ENCODE measurements around the gene INTS12. TPM values are rescaled to one million over a fixed set of nuclear protein-coding genes. Genes with fewer than 3 reads are reported as not detected.

Gene INTS12
- total and polyA plus RNA-seq, 4 experiments from 2014 or later: 16.6 to 29.5 (median 23.5) TPM

DNA sequence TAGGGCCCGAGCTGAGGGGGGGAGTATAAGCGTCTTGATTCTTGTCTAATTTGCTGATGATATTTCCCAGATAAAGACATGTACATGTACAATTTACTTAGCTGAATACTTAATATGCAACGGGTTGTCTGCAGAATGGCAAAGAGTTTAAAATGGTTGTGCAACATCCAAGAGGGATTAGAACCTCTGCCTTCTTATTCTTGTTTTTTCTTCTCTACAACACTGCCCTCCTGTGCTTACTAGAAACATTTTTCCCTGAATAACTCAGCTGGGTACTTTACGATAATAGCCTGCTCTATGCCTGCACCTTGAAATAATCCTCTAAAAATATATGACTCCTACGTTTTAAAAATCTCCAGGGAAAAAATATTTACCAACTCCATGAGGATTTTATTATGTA is 41.8 kb downstream of the INTS12 start:
- no peaks in the 10 kb centered on the region for H3K4me1 ChIP-seq (ENCODE audit: insufficient read depth, low read length)
- DNase-seq: no peak
- ChIA-PET CTCF (ENCODE audit: partially characterized antibody) (no interaction called here), POLR2A (ENCODE audit: partially characterized antibody) (no interaction called here)
- no peaks in the 10 kb centered on the region for H3K36me3 Mint-ChIP-seq
- H3K4me1 Mint-ChIP-seq: no peaks in the 10 kb centered on the region
- no peaks in the 10 kb centered on the region for H3K27me3 ChIP-seq (ENCODE audit: insufficient read depth, low read length)
- H3K27ac Mint-ChIP-seq: no peak overlapping the region
- no peaks in the 10 kb centered on the region for H3K9me3 ChIP-seq (ENCODE audit: control insufficient read depth in 1 of 2, low read length in 2 of 2)
- no peaks in the 10 kb centered on the region for H3K36me3 ChIP-seq (ENCODE audit: insufficient read depth, low read length)
- H3K27ac ChIP-seq (ENCODE audit: low read depth, low read length): no peak overlapping the region
- no peak overlapping the region for H3K4me3 Mint-ChIP-seq
- intact Hi-C loops (cut with micrococcal nuclease): no loop called here
- H3K4me3 ChIP-seq (ENCODE audit: low read length in 2 of 2): no peak overlapping the region
- no peaks in the 10 kb centered on the region for H3K9me3 Mint-ChIP-seq
- H3K27me3 Mint-ChIP-seq: peaks cover 6 to 13% of the 10 kb centered on the region in 2 donors

DNA sequence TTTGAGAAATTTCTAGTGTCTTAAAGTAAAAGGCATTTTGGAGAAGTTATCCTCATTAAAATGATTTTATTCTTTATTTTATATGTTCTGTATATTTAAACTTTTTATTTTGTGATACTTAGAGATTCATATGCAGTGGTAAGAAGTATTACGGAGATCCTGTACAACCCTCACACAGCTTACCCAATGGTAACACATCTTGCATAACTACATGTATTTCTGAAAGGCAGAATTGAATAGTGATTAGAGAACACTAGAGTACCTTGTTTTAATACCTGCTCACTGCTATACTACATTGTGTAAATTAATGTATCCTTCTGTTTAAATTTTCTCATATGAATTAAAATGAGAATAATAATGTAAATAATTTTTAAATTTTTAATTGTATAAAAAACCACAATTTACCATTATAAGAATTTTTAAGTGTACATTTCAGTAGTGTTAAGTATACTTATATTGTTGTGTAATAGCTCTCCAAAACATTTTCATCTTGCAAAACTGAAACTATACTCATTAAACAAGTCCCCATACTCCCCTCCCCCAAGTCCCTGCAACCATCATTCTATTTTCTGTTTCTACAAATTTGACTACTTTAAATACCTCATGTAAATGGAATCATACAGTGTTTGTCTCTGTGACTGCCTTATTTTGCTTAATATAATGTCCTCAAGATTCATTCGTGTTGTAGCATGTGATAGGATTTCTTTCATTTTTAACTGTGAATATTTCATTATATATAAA is 45.4 kb downstream of the INTS12 start:
- Histone ChIP-seq H3K9me3 (ENCODE audit: control insufficient read depth in 1 of 2, low read length in 2 of 2) (no peaks in the 10 kb centered on the region), H3K36me3 (ENCODE audit: insufficient read depth, low read length) (no peaks in the 10 kb centered on the region), H3K4me1 (ENCODE audit: insufficient read depth, low read length) (no peaks in the 10 kb centered on the region), H3K4me3 (ENCODE audit: low read length in 2 of 2) (no peak overlapping the region), H3K27me3 (ENCODE audit: insufficient read depth, low read length) (no peaks in the 10 kb centered on the region), H3K27ac (ENCODE audit: low read depth, low read length) (no peak overlapping the region)
- H3K4me3 Mint-ChIP-seq: no peak overlapping the region
- ChIA-PET CTCF (ENCODE audit: partially characterized antibody) (no interaction called here), POLR2A (ENCODE audit: partially characterized antibody) (no interaction called here)
- no peaks in the 10 kb centered on the region for H3K4me1 Mint-ChIP-seq
- intact Hi-C loops (cut with micrococcal nuclease): no loop called here
- peaks cover 8 to 13% of the 10 kb centered on the region in 2 donors for H3K27me3 Mint-ChIP-seq
- H3K27ac Mint-ChIP-seq: no peak overlapping the region
- DNase-seq: no peak
- H3K36me3 Mint-ChIP-seq: no peaks in the 10 kb centered on the region
- H3K9me3 Mint-ChIP-seq: no peaks in the 10 kb centered on the region

DNA sequence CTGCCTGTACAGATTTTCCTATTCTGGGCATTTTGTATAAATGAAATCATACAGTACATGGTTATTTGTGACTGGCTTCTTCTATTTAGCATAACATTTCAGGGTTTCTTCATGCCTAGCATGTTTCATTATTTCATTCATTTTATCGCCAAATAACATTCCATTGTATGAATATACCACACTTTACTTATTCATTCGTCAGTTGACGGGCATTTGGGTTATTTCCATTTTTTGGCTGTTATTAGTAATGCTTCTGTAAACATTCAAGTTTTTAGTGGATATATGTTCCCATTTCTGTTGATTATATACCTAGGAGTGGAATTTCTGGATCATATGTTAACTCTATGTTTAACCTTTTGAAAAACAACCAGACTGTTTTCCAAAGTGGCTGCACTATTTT is 47.5 kb downstream of the INTS12 start:
- H3K36me3 ChIP-seq (ENCODE audit: insufficient read depth, low read length): no peaks in the 10 kb centered on the region
- no peak overlapping the region for H3K4me3 Mint-ChIP-seq
- no peak overlapping the region for H3K4me3 ChIP-seq (ENCODE audit: low read length in 2 of 2)
- no peaks in the 10 kb centered on the region for H3K9me3 Mint-ChIP-seq
- H3K4me1 ChIP-seq (ENCODE audit: insufficient read depth, low read length): no peaks in the 10 kb centered on the region
- H3K27me3 ChIP-seq (ENCODE audit: insufficient read depth, low read length): no peaks in the 10 kb centered on the region
- no peak overlapping the region for H3K27ac ChIP-seq (ENCODE audit: low read depth, low read length)
- peaks cover 6 to 8% of the 10 kb centered on the region in 2 donors for H3K27me3 Mint-ChIP-seq
- no peaks in the 10 kb centered on the region for H3K4me1 Mint-ChIP-seq
- H3K9me3 ChIP-seq (ENCODE audit: control insufficient read depth in 1 of 2, low read length in 2 of 2): no peaks in the 10 kb centered on the region
- DNase-seq: no peak
- CTCF ChIA-PET (ENCODE audit: partially characterized antibody): no interaction called here
- intact Hi-C loops (cut with micrococcal nuclease): no loop called here
- H3K27ac Mint-ChIP-seq: no peak overlapping the region
- no peaks in the 10 kb centered on the region for H3K36me3 Mint-ChIP-seq
- POLR2A ChIA-PET (ENCODE audit: partially characterized antibody): no interaction called here

DNA sequence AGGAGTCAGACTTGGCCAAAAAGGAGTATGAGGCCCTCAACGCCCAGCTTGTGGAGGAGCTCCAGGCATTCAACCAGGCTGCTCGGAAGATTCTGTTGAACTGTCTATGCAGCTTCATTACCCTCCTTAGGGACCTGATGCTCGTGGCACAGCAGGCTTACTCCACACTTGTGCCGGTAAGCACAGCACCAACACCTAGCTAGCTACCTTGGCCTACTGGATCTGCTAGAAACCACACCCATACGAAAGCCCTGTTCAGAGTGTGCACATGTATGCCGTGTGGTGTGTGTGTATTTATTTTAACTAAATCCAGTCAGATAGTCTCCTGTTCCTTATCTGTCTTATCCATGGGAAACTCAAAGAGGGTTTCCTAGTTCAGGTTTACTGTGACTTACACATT is 49.3 kb downstream of the INTS12 start:
- Mint-ChIP-seq H3K36me3 (no peaks in the 10 kb centered on the region), H3K9me3 (no peaks in the 10 kb centered on the region), H3K27me3 (peaks cover 2 to 3% of the 10 kb centered on the region in 2 donors), H3K4me1 (no peaks in the 10 kb centered on the region), H3K4me3 (no peak overlapping the region), H3K27ac (no peak overlapping the region)
- intact Hi-C loops (cut with micrococcal nuclease): no loop called here
- Histone ChIP-seq H3K27ac (ENCODE audit: low read depth, low read length) (no peak overlapping the region), H3K4me3 (ENCODE audit: low read length in 2 of 2) (no peak overlapping the region), H3K9me3 (ENCODE audit: control insufficient read depth in 1 of 2, low read length in 2 of 2) (no peaks in the 10 kb centered on the region), H3K27me3 (ENCODE audit: insufficient read depth, low read length) (no peaks in the 10 kb centered on the region), H3K36me3 (ENCODE audit: insufficient read depth, low read length) (no peaks in the 10 kb centered on the region), H3K4me1 (ENCODE audit: insufficient read depth, low read length) (no peaks in the 10 kb centered on the region)
- POLR2A ChIA-PET (ENCODE audit: partially characterized antibody): no interaction called here
- DNase-seq: no peak
- CTCF ChIA-PET (ENCODE audit: partially characterized antibody): no interaction called here

DNA sequence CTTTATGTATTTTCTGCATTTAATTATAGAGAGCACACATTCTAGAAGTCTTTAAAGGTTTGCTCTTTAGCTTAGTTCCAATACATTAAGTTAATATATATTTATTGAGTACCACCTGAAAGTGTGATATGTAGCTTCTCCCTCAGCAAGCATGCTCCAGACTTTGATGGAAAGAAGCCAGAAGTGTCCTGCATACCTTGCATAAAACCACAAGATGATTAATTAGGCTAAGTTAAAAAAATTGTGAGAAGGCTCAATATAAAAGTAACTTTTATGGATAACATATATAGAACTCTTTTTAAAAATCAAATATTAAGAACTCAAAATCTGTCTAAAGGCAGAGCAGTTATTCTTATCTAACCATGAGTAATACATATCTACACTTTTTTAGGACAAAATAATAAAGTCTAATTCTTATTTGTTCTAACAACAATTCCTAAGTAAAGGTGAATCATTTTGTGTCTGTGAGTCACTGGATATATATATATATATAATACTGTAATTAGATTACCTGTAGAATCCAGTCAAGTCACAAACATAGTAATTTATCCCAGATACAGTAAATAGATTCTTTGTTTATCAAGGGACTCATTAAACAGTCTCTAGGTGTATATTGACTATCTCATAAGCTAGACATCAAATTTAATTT is 51.2 kb downstream of the INTS12 start:
- intact Hi-C loops (cut with micrococcal nuclease): no loop called here
- CTCF ChIA-PET (ENCODE audit: partially characterized antibody): no interaction called here
- Mint-ChIP-seq H3K36me3 (no peaks in the 10 kb centered on the region), H3K27ac (no peak overlapping the region), H3K4me1 (no peaks in the 10 kb centered on the region), H3K27me3 (peaks cover 0 to 5% of the 10 kb centered on the region in 2 donors), H3K4me3 (no peak overlapping the region), H3K9me3 (no peaks in the 10 kb centered on the region)
- Histone ChIP-seq H3K4me1 (ENCODE audit: insufficient read depth, low read length) (no peaks in the 10 kb centered on the region), H3K27me3 (ENCODE audit: insufficient read depth, low read length) (no peaks in the 10 kb centered on the region), H3K9me3 (ENCODE audit: control insufficient read depth in 1 of 2, low read length in 2 of 2) (no peaks in the 10 kb centered on the region), H3K27ac (ENCODE audit: low read depth, low read length) (no peak overlapping the region), H3K36me3 (ENCODE audit: insufficient read depth, low read length) (no peaks in the 10 kb centered on the region), H3K4me3 (ENCODE audit: low read length in 2 of 2) (no peak overlapping the region)
- POLR2A ChIA-PET (ENCODE audit: partially characterized antibody): no interaction called here
- no peak for DNase-seq

DNA sequence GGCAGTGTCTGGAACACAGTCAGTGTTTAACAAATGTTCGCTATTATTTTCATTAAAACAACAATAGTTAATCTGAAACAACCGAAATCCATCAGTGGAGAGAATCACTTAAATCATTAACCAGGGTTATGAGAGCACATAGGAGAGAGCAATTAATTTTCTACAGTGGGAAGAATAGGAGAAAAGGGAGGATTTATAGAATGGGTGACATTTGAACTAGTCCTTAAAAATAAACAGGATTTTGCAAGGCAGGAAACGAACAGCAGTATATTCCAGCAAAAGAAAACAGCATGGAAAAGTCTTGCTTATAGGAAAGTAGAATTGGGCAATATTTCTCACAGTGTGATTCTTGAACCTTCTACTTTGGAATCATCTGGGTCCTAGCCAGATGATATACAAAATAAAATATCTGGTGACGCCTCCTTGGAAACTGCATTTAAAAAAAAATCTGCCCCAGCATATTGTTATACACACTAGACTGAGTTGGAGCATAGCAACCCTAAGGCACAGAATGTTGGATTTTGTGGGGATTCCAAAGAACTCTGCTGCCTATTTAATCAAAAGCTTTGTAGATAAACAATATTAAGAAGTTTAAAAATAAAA is 56.1 kb downstream of the INTS12 start:
- Histone ChIP-seq H3K27ac (ENCODE audit: low read depth, low read length) (no peak overlapping the region), H3K27me3 (ENCODE audit: insufficient read depth, low read length) (no peaks in the 10 kb centered on the region), H3K4me3 (ENCODE audit: low read length in 2 of 2) (no peak overlapping the region), H3K9me3 (ENCODE audit: control insufficient read depth in 1 of 2, low read length in 2 of 2) (no peaks in the 10 kb centered on the region), H3K4me1 (ENCODE audit: insufficient read depth, low read length) (no peaks in the 10 kb centered on the region), H3K36me3 (ENCODE audit: insufficient read depth, low read length) (no peaks in the 10 kb centered on the region)
- H3K27me3 Mint-ChIP-seq: peaks cover 4 to 10% of the 10 kb centered on the region in 2 donors
- H3K9me3 Mint-ChIP-seq: no peaks in the 10 kb centered on the region
- no peak for DNase-seq
- intact Hi-C loops (cut with micrococcal nuclease): no loop called here
- H3K36me3 Mint-ChIP-seq: no peaks in the 10 kb centered on the region
- H3K4me3 Mint-ChIP-seq: no peak overlapping the region
- no peaks in the 10 kb centered on the region for H3K4me1 Mint-ChIP-seq
- ChIA-PET CTCF (ENCODE audit: partially characterized antibody) (no interaction called here), POLR2A (ENCODE audit: partially characterized antibody) (no interaction called here)
- no peak overlapping the region for H3K27ac Mint-ChIP-seq

DNA sequence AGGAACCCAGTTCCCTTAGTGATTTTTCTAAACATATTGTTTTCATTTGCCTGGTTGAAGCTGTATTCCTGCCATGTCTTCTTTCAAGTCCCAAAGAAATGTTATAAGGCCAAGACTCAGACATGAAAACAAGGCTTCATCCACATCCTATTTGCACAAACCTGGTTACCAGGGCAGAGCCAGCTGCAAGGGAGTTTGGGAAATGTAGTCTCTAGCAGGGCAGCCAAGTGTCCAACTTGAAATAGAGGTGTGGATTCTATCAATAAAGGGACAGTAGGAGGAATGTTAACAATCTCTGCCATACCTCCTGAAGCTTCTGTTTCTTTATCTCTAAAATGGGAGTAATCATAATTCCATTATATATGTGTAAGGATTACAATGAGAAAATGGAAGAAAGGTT is 56.6 kb downstream of the INTS12 start:
- CTCF ChIA-PET (ENCODE audit: partially characterized antibody): no interaction called here
- intact Hi-C loops (cut with micrococcal nuclease): no loop called here
- no peak for DNase-seq
- Mint-ChIP-seq H3K27ac (no peak overlapping the region), H3K9me3 (no peaks in the 10 kb centered on the region), H3K4me3 (no peak overlapping the region), H3K36me3 (no peaks in the 10 kb centered on the region), H3K27me3 (peaks cover 4 to 10% of the 10 kb centered on the region in 2 donors), H3K4me1 (no peaks in the 10 kb centered on the region)
- Histone ChIP-seq H3K27me3 (ENCODE audit: insufficient read depth, low read length) (no peaks in the 10 kb centered on the region), H3K27ac (ENCODE audit: low read depth, low read length) (no peak overlapping the region), H3K36me3 (ENCODE audit: insufficient read depth, low read length) (no peaks in the 10 kb centered on the region), H3K9me3 (ENCODE audit: control insufficient read depth in 1 of 2, low read length in 2 of 2) (no peaks in the 10 kb centered on the region), H3K4me3 (ENCODE audit: low read length in 2 of 2) (no peak overlapping the region), H3K4me1 (ENCODE audit: insufficient read depth, low read length) (no peaks in the 10 kb centered on the region)
- POLR2A ChIA-PET (ENCODE audit: partially characterized antibody): no interaction called here
